K562 (cell line): ENCODE data around the gene AACS. TPM values are rescaled to one million over a fixed set of nuclear protein-coding genes. Genes with fewer than 3 reads are reported as not detected.

Experiments used
- ATAC-seq: fragments of 200-7000 bp; cut with Tn5 transposase; 3 replicates; pipeline ENCODE4 v1.9.1; 2020; ENCODE audit warnings: moderate library complexity
- BruUV-seq: library from RNA; stranded (reverse); fragments of 400-500 nt; replicated peaks from 2 replicates; lab custom pipeline; 2021; lab: Mats Ljungman, UMichigan
- CTCF ChIA-PET: fragments of 300-600 bp; formaldehyde crosslinking; extraction: SDS; loops from one replicate; lab custom pipeline; 2021; ENCODE audit warnings: low intra/inter-chr PET ratio; lab: Yijun Ruan, JAX
- POLR2A ChIA-PET: fragments of 300-600, 350-650 bp; sonication (Branson Sonifier 250); formaldehyde crosslinking; extraction: SDS; loops from one replicate; lab custom pipeline; 2021; ENCODE audit warnings: antibody characterized with exemption, inconsistent platforms; lab: Yijun Ruan, JAX
- DNase-seq, 4 experiments: peaks; one replicate each; pipeline versions ENCODE4 v3.0.0 to v3.0.0-alpha.2; 2011 to 2018; ENCODE audit warnings: low spot score in 3 of 4, mixed read lengths in 3 of 4; ENCODE audit errors: extremely low read depth in 1 of 4
- FAIRE-seq: peaks from 2 replicates; lab custom pipeline; 2011; peaks lifted over from hg19 to GRCh38; lab: Jason Lieb, UNC
- H2AFZ ChIP-seq: 2 replicates; pipeline ENCODE4 v1.6.0; 2011; ENCODE audit warnings: low read depth, low read length, control low read depth, inconsistent platforms
- H3K27ac ChIP-seq: fragments of 200-600 bp; 3 replicates; pipeline ENCODE4 v1.8.0; 2011; ENCODE audit warnings: low read depth, mild to moderate bottlenecking, control low read depth, inconsistent platforms, low read length, moderate library complexity, mixed read lengths; ENCODE audit errors: extremely low read depth
- H3K27me3 ChIP-seq, 2 experiments: fragments of 300-600 bp in 1 of 2; 2 replicates in 1 of 2; 3 replicates in 1 of 2; pipeline versions ENCODE4 v1.6.0 to v1.8.0; 2011; ENCODE audit warnings: inconsistent platforms in 2 of 2, low read length in 2 of 2, mild to moderate bottlenecking in 1 of 2, mixed read lengths in 1 of 2, moderate library complexity in 1 of 2; ENCODE audit not compliant: control insufficient read depth in 2 of 2, insufficient read depth in 2 of 2
- H3K36me3 ChIP-seq: fragments of 300-600 bp; 3 replicates; pipeline ENCODE4 v1.8.0; 2011; ENCODE audit warnings: mild to moderate bottlenecking, low read length, inconsistent platforms; ENCODE audit not compliant: control insufficient read depth, insufficient read depth
- H3K4me1 ChIP-seq, 2 experiments: fragments of 200-600 bp in 1 of 2; replicated peaks in 1 of 2; 2 replicates in 1 of 2; 3 replicates in 1 of 2; pipeline versions ENCODE4 v1.5.1 to v1.8.0; 2011; ENCODE audit warnings: inconsistent platforms in 2 of 2, low read length in 2 of 2, mild to moderate bottlenecking in 1 of 2, mixed read lengths in 1 of 2, moderate library complexity in 1 of 2; ENCODE audit not compliant: control insufficient read depth in 2 of 2, insufficient read depth in 2 of 2
- H3K4me2 ChIP-seq: 2 replicates; pipeline ENCODE4 v1.6.1; 2011; ENCODE audit warnings: low read length, control low read depth, inconsistent platforms, mixed read lengths; ENCODE audit not compliant: insufficient read depth
- H3K4me3 ChIP-seq: fragments of 200-600 bp; sonication (generic), shearing (Covaris generic); 2 replicates; pipeline ENCODE4 v1.5.1; 2016; ENCODE audit warnings: control low read depth, inconsistent platforms
- H3K79me2 ChIP-seq: fragments of 200-600 bp; 3 replicates; pipeline ENCODE4 v1.8.0; 2011; ENCODE audit warnings: low read length, inconsistent platforms; ENCODE audit not compliant: control insufficient read depth, insufficient read depth
- H3K9ac ChIP-seq, 2 experiments: 2 replicates each; pipeline versions ENCODE4 v1.6.0 to v1.6.1; 2011; ENCODE audit warnings: low read depth in 2 of 2, low read length in 2 of 2, control low read depth in 1 of 2, inconsistent platforms in 1 of 2, mild to moderate bottlenecking in 1 of 2, mixed read lengths in 1 of 2; ENCODE audit not compliant: insufficient read depth in 1 of 2
- H3K9me1 ChIP-seq: one replicate; pipeline ENCODE4 v1.6.0; 2011; ENCODE audit warnings: inconsistent platforms, mild to moderate bottlenecking, low read length, moderate library complexity; ENCODE audit not compliant: control insufficient read depth, insufficient read depth
- H3K9me3 ChIP-seq: replicated peaks from 2 replicates; pipeline ENCODE4 v1.5.1; 2011; ENCODE audit warnings: low read depth, low read length, inconsistent platforms; ENCODE audit not compliant: control insufficient read depth, insufficient read depth
- H4K20me1 ChIP-seq: replicated peaks from 2 replicates; pipeline ENCODE4 v1.6.1; 2011; ENCODE audit warnings: low read length, inconsistent platforms, mixed read lengths; ENCODE audit not compliant: control insufficient read depth, insufficient read depth
- DEAF1 ChIP-seq: fragments of 450-650 bp; formaldehyde crosslinking; IDR thresholded peaks from 2 replicates; pipeline ENCODE4 v1.4.0; 2020; ENCODE audit warnings: mild to moderate bottlenecking, moderate library complexity
- NBN ChIP-seq: fragments of 450-650 bp; IDR thresholded peaks from 2 replicates; pipeline ENCODE4 v1.6.1; 2016; ENCODE audit warnings: low read depth, mild to moderate bottlenecking
- NONO ChIP-seq, 2 experiments: fragments of 200-400 bp in 1 of 2; fragments of 450-650 bp in 1 of 2; formaldehyde crosslinking in 1 of 2; IDR thresholded peaks; 2 replicates each; pipeline ENCODE4 v1.6.1; 2017; ENCODE audit warnings: low read depth in 2 of 2, mild to moderate bottlenecking in 2 of 2, moderate library complexity in 2 of 2, low read length in 1 of 2
- POLR2G ChIP-seq: fragments of 200-400 bp; formaldehyde crosslinking; IDR thresholded peaks from 2 replicates; pipeline ENCODE4 v1.6.1; 2017; ENCODE audit warnings: low read depth, mild to moderate bottlenecking, antibody characterized with exemption, low read length, moderate library complexity
- RBM22 ChIP-seq: fragments of 200-400 bp; formaldehyde crosslinking; IDR thresholded peaks from 2 replicates; pipeline ENCODE4 v1.6.1; 2018; ENCODE audit warnings: low read length, low read depth; ENCODE audit not compliant: poor library complexity, severe bottlenecking
- RBM25 ChIP-seq: fragments of 200-400 bp; formaldehyde crosslinking; IDR thresholded peaks from 2 replicates; pipeline ENCODE4 v1.6.1; 2018; ENCODE audit warnings: low read length, low read depth, moderate library complexity; ENCODE audit not compliant: severe bottlenecking
- TOE1 ChIP-seq, 2 experiments: fragments of 450-650 bp in 1 of 2; sonication (generic) in 1 of 2; formaldehyde crosslinking in 1 of 2; IDR thresholded peaks; 2 replicates each; pipeline versions ENCODE4 v1.7.1 to v1.8.0; 2016 to 2022; ENCODE audit warnings: borderline replicate concordance in 2 of 2, mild to moderate bottlenecking in 2 of 2, antibody characterized with exemption in 1 of 2, inconsistent platforms in 1 of 2, low read depth in 1 of 2, missing genetic modification reagents in 1 of 2, moderate library complexity in 1 of 2
- ZFP30 ChIP-seq: fragments of 250-450 bp; sonication (Bioruptor Pico); IDR thresholded peaks from 2 replicates; pipeline ENCODE4 v1.8.0; 2022; ENCODE audit warnings: moderate library complexity, mild to moderate bottlenecking, inconsistent platforms, borderline replicate concordance
- WGBS: fragments of 100-300 bp; shearing (Covaris generic); methylation state at CpG from one replicate; pipeline ENCODE4 v1.1.6; 2016; ENCODE audit warnings: low coverage, mixed read lengths; ENCODE audit not compliant: insufficient coverage; ENCODE audit errors: missing lambda C conversion rate; 5-methylcytosine and 5-hydroxymethylcytosine counted together
- in situ Hi-C: fragments of 300-500 bp; cut with MboI; formaldehyde crosslinking; loops from 4 replicates; pipeline ENCODE4 v1.15.0; 2018; ENCODE audit warnings: inconsistent platforms, mixed read lengths
- intact Hi-C: fragments of 100-400 bp; cut with micrococcal nuclease; formaldehyde crosslinking; loops from 2 replicates; pipeline ENCODE4 v1.14.2; 2022
- polyA plus RNA-seq, 8 experiments: library from polyadenylated mRNA; depleted of rRNA in 4 of 8; stranded (reverse) in 5 of 8; unstranded in 3 of 8; fragments of >200 nt; fragmentation: Nextera tagmentation in 2 of 8; fragmentation: Illumina TruSeq in 1 of 8; extraction: Ambion mirVana in 2 of 8; extraction: Trizol in 1 of 8; gene quantifications; 2 replicates each; pipeline versions ENCODE4 v1.2.1 to v1.2.3, GENCODE V29; 2011 to 2014; ENCODE audit warnings: inconsistent platforms in 1 of 8, missing spikeins in 1 of 8
- total RNA-seq, 7 experiments: library from RNA; depleted of rRNA in 6 of 7; stranded (reverse); fragments of >200 nt in 6 of 7; fragmentation: Illumina TruSeq in 2 of 7; extraction: Trizol in 2 of 7; gene quantifications; 2 replicates each; pipeline versions ENCODE4 v1.2.1 to v1.2.3, GENCODE V29; 2011 to 2021; ENCODE audit warnings: low replicate concordance in 1 of 7
- TF ChIP-seq, protein P1 (sequence below): fragments of 150-350 bp; IDR thresholded peaks from 2 replicates; pipeline ENCODE4 v1.6.1; 2014; ENCODE audit warnings: low read depth, mild to moderate bottlenecking, low read length, borderline replicate concordance

The AACS gene
- total and polyA plus RNA-seq, 9 of the 15 experiments (the other 6 are each of a cell fraction or from before 2014, with no cell fraction given) = 2.4 to 13.0 (median 6.0) TPM

- TF ChIP-seq, protein P1, sequence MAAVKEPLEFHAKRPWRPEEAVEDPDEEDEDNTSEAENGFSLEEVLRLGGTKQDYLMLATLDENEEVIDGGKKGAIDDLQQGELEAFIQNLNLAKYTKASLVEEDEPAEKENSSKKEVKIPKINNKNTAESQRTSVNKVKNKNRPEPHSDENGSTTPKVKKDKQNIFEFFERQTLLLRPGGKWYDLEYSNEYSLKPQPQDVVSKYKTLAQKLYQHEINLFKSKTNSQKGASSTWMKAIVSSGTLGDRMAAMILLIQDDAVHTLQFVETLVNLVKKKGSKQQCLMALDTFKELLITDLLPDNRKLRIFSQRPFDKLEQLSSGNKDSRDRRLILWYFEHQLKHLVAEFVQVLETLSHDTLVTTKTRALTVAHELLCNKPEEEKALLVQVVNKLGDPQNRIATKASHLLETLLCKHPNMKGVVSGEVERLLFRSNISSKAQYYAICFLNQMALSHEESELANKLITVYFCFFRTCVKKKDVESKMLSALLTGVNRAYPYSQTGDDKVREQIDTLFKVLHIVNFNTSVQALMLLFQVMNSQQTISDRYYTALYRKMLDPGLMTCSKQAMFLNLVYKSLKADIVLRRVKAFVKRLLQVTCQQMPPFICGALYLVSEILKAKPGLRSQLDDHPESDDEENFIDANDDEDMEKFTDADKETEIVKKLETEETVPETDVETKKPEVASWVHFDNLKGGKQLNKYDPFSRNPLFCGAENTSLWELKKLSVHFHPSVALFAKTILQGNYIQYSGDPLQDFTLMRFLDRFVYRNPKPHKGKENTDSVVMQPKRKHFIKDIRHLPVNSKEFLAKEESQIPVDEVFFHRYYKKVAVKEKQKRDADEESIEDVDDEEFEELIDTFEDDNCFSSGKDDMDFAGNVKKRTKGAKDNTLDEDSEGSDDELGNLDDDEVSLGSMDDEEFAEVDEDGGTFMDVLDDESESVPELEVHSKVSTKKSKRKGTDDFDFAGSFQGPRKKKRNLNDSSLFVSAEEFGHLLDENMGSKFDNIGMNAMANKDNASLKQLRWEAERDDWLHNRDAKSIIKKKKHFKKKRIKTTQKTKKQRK = no peak
- TF ChIP-seq RBM25 = no peak
- TF ChIP-seq ZFP30 (CRISPR knock-in tag) = no peak
Measured at GRCh38 chr12:125023065-125023464, 42.2 kb upstream of the AACS start (continued).

DNA sequence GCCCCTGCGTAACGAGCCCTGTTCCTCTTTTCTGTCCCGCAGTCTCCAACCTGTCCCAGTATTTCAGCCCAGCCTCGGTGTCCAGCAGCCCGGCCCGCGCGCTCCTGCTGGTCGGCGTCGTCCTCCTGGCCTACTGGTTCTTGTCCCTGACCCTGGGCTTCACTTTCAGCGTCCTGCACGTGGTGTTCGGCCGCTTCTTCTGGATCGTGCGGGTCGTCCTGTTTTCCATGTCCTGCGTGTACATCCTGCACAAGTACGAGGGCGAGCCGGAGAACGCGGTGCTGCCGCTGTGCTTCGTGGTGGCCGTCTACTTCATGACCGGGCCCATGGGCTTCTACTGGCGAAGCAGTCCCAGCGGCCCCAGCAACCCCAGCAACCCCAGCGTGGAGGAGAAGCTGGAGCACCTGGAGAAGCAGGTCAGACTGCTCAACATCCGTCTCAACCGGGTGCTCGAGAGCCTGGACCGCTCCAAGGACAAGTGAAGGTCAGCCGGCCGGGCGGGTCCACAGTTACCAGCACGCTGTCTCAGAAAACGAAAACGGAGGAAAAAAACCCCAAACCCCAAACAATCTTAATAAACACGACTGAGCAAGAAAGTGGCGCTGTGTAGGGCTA is 40.2 kb upstream of the AACS start:
- no peak for FAIRE-seq
- no peak for TF ChIP-seq NBN
- no peak for TF ChIP-seq TOE1 (IDR thresholded peaks at IDR 0.05; ENCODE audit: borderline replicate concordance)
- TF ChIP-seq TOE1 (CRISPR knock-in tag; IDR thresholded peaks at IDR 0.05; ENCODE audit: borderline replicate concordance, low read depth) = no peak
- TF ChIP-seq NONO (IDR thresholded peaks at IDR 0.05; ENCODE audit: low read depth in 2 of 2, low read length in 1 of 2) = no peak
- TF ChIP-seq DEAF1 (CRISPR knock-in tag) = no peak
- peak; percentile 60 for TF ChIP-seq POLR2G
- TF ChIP-seq RBM22 = peak; percentile 42
- Histone ChIP-seq H3K9me3 (no peaks in the 10 kb centered on the region), H3K27ac (no peak overlapping the region), H3K4me1 (no peaks in the 10 kb centered on the region), H3K4me3 (no peak overlapping the region), H3K79me2 (no peaks in the 10 kb centered on the region), H3K27me3 (no peaks in the 10 kb centered on the region), H2AFZ (no peak overlapping the region), H4K20me1 (no peaks in the 10 kb centered on the region), H3K9ac (no peak overlapping the region), H3K9me1 (no peaks in the 10 kb centered on the region), H3K36me3 (peaks cover 55% of the 10 kb centered on the region; the same call in 1 of the 3 replicates), H3K4me2 (no peak overlapping the region)
- 96% methylated on average over 19 of the region's 43 CpGs for WGBS
- no TSS peak for BruUV-seq
- ChIA-PET POLR2A (interaction anchor here (0.6 to 1.4 kb wide), 2 partner anchors 14 to 314 kb away, joined by 4 to 5 read pairs; no protein-coding TSS in a partner anchor), CTCF (no interaction called here)
- in situ Hi-C loops (no loop called here), intact Hi-C loops (no loop called here)
- no peak for DNase-seq
- no peak for ATAC-seq
